Type B pancreatic cell (in vitro differentiated cells): Measurements from ENCODE around the gene PRDM12. TPM values are rescaled to one million over a fixed set of nuclear protein-coding genes. Genes with fewer than 3 reads are reported as not detected.

Experiments
- DNase-seq: peaks from one replicate; pipeline ENCODE4 v3.0.0; 2021; ENCODE audit warnings: mixed read lengths; ENCODE audit not compliant: unreplicated experiment; ENCODE audit errors: extremely low spot score
- H3K27ac Mint-ChIP-seq: 2 replicates; pipeline ENCODE4 v1.8.0; 2021; ENCODE audit warnings: mild to moderate bottlenecking, mixed read lengths
- H3K27me3 Mint-ChIP-seq: 2 replicates; pipeline ENCODE4 v1.8.0; 2021; ENCODE audit warnings: mixed read lengths
- H3K36me3 Mint-ChIP-seq: 2 replicates; pipeline ENCODE4 v1.8.0; 2021; ENCODE audit warnings: mixed read lengths
- H3K4me1 Mint-ChIP-seq: one replicate; pipeline ENCODE4 v1.8.0; 2021; ENCODE audit warnings: mixed read lengths; ENCODE audit not compliant: unreplicated experiment
- H3K4me3 Mint-ChIP-seq: 2 replicates; pipeline ENCODE4 v1.8.0; 2021; ENCODE audit warnings: mild to moderate bottlenecking, mixed read lengths
- H3K9me3 Mint-ChIP-seq: 2 replicates; pipeline ENCODE4 v1.8.0; 2021; ENCODE audit warnings: mixed read lengths
- CTCF ChIP-seq: fragments of 200-600 bp; sonication (generic); conservative IDR thresholded peaks from 2 replicates; pipeline ENCODE4 v1.5.0; 2021; ENCODE audit warnings: antibody characterized with exemption, mild to moderate bottlenecking
- total RNA-seq: library from RNA; stranded (reverse); gene quantifications from 2 replicates; pipeline ENCODE4 v1.2.1, GENCODE V29; 2021; ENCODE audit warnings: low replicate concordance

Gene PRDM12
- total RNA-seq, 1 donor from 2014 or later, result 0.34 TPM

GRCh38 chr9:130707225-130707976, 43.0 kb downstream of the PRDM12 start:
- no peak for DNase-seq
- peaks cover 8% of the 10 kb centered on the region for H3K36me3 Mint-ChIP-seq
- H3K27ac Mint-ChIP-seq, result peak overlapping the region; percentile 65
- peaks cover 5% of the 10 kb centered on the region for H3K4me1 Mint-ChIP-seq
- no peak overlapping the region for H3K4me3 Mint-ChIP-seq
- H3K27me3 Mint-ChIP-seq, result no peaks in the 10 kb centered on the region
- no peaks in the 10 kb centered on the region for H3K9me3 Mint-ChIP-seq
- peak; percentile 97 for TF ChIP-seq CTCF

- Mint-ChIP-seq H3K27me3 (no peaks in the 10 kb centered on the region), H3K27ac (no peak overlapping the region), H3K36me3 (no peaks in the 10 kb centered on the region), H3K4me1 (peaks cover 29% of the 10 kb centered on the region), H3K9me3 (no peaks in the 10 kb centered on the region), H3K4me3 (no peak overlapping the region)
- no peak for TF ChIP-seq CTCF
- no peak for DNase-seq
Observed at GRCh38 chr9:130710822-130711352, 46.5 kb downstream of the PRDM12 start.

- TF ChIP-seq CTCF, result no peak
- H3K9me3 Mint-ChIP-seq, result no peaks in the 10 kb centered on the region
- DNase-seq, result no peak
- H3K27me3 Mint-ChIP-seq, result no peaks in the 10 kb centered on the region
- H3K4me3 Mint-ChIP-seq, result peak overlapping the region; percentile 66
- H3K36me3 Mint-ChIP-seq, result no peaks in the 10 kb centered on the region
- peaks cover 29% of the 10 kb centered on the region for H3K4me1 Mint-ChIP-seq
- peak overlapping the region; percentile 50 for H3K27ac Mint-ChIP-seq
Observed at GRCh38 chr9:130711469-130711868, 47.1 kb downstream of the PRDM12 start.

- Mint-ChIP-seq H3K27me3 (no peaks in the 10 kb centered on the region), H3K4me3 (peak overlapping the region; percentile 96), H3K9me3 (no peaks in the 10 kb centered on the region), H3K27ac (peak overlapping the region; percentile 96), H3K4me1 (peaks cover 24% of the 10 kb centered on the region), H3K36me3 (no peaks in the 10 kb centered on the region)
- DNase-seq, result peak; percentile 96
- TF ChIP-seq CTCF, result no peak
Observed at GRCh38 chr9:130712564-130713285, 48.3 kb downstream of the PRDM12 start.

- no peaks in the 10 kb centered on the region for H3K27me3 Mint-ChIP-seq
- no peak for DNase-seq
- H3K9me3 Mint-ChIP-seq, result no peaks in the 10 kb centered on the region
- no peak for TF ChIP-seq CTCF
- H3K27ac Mint-ChIP-seq, result peak overlapping the region; percentile 92
- peaks cover 24% of the 10 kb centered on the region for H3K4me1 Mint-ChIP-seq
- no peaks in the 10 kb centered on the region for H3K36me3 Mint-ChIP-seq
- peak overlapping the region; percentile 96 for H3K4me3 Mint-ChIP-seq
Observed at GRCh38 chr9:130713286-130713960, 49.0 kb downstream of the PRDM12 start.
